Fibroblast of mammary gland (primary cell): ENCODE measurements around the gene SLC7A1.

ENCODE experiments used
- DNase-seq: peaks from one replicate; pipeline ENCODE4 v3.0.0-alpha.2; 2010; ENCODE audit warnings: low read depth
- H3K4me3 ChIP-seq: 2 replicates; pipeline ENCODE4 v1.5.1; 2011; ENCODE audit warnings: low read depth, mild to moderate bottlenecking, low read length, moderate library complexity; ENCODE audit not compliant: control insufficient read depth
- CTCF ChIP-seq: conservative IDR thresholded peaks from 2 replicates; pipeline ENCODE4 v1.5.1; 2011; ENCODE audit warnings: low read depth, low read length, inconsistent platforms; ENCODE audit not compliant: control insufficient read depth, insufficient read depth

Gene SLC7A1

DNA sequence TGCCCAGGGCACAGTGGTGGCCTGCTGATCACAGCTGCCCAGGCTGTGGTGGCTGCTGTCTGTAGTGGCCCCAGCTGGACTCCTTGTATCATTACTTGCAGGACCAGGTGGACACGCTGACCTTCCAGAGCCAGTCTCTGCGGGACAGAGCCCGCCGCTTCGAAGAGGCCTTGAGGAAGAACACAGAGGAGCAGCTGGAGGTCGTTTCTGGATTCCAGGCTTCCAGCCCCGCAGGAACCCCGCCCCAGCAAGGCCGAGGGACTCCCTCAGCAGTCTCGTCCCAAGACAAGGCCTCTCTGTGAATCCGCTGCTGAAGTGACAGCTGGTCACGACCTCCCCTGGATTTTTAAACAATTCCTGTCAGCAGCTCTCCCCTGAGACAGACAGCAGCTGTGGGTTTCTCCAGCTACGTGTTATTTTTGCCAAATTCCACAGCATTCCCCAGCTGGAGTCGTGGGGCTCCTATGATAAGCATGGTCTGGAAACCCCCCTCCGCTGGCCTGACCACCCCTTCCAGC lies 98.3 kb downstream of the SLC7A1 start:
- no peak for TF ChIP-seq CTCF
- peak; percentile 22 for DNase-seq

GRCh38 chr13:29496241-29496712 lies 99.2 kb downstream of the SLC7A1 start:
- no peak for DNase-seq
- no peak for TF ChIP-seq CTCF
- no peak overlapping the region for H3K4me3 ChIP-seq

More for the DNA sequence above, 98.3 kb downstream of the SLC7A1 start:
- H3K4me3 ChIP-seq: no peak overlapping the region

DNA sequence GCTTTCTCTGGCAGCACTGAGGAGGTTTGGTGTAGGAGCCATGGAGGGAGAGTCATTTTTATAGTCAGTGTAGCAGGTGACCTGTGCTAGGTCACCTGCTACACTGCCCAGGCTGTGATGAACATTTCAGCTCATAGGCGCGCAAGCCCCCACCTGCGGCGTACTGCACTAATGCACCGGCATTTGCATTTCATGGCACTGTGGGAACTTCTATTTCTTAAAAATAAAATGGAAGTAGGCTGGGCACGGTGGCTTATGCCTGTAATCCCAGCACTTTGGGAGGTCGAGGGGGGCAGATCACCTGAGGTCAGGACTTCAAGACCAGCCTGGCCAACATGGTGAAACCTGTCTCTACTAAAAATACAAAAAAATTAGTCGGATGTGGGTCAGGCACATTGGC lies 101.0 kb downstream of the SLC7A1 start:
- H3K4me3 ChIP-seq: no peak overlapping the region

GRCh38 chr13:29493796-29494195 lies 101.7 kb downstream of the SLC7A1 start:
- DNase-seq: no peak
- H3K4me3 ChIP-seq: no peak overlapping the region
- no peak for TF ChIP-seq CTCF

More for the DNA sequence above, 101.0 kb downstream of the SLC7A1 start:
- no peak for DNase-seq
- TF ChIP-seq CTCF: no peak

DNA sequence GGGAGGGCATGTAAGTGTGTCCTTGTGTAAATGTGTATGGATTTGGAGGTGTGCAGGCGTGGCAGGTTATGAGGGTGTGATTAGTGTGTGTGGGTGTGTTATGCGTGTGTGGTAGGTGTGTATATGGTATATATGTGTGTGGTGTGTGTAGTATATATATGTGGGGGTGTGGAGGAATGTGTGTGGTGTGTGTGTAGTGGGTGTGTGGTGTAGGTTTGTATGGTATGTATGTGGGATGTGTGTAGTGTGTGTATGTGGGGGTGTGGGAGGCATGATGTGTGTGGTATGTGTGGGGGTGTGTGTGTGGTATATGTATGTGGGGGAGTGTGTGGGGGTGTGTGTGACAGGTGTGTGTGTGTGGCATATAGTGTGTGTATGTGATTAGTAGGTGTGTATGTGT lies 104.2 kb downstream of the SLC7A1 start:
- H3K4me3 ChIP-seq: no peak overlapping the region
- no peak for TF ChIP-seq CTCF
- DNase-seq: no peak

DNA sequence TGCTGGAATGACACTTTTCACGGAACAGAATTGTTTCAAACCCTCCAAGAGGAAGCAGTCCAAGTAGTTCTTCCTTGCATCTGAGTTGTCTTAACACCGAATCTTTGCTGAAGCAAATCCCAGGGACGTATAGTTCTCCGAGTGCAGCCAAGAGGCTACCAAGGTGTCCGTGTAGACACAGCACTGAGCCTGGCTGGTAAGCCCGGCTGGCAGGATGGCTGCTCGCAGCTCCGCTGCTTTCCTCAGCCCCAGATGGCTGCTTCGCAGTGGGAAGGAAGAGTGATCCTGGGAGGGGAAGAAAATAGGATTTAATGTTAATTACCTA lies 105.0 kb downstream of the SLC7A1 start:
- no peak for DNase-seq
- no peak overlapping the region for H3K4me3 ChIP-seq
- no peak for TF ChIP-seq CTCF
